Smooth muscle cell (in vitro differentiated cells): ENCODE results near the gene ACAP3. TPM values are rescaled to one million over a fixed set of nuclear protein-coding genes. Genes with fewer than 3 reads are reported as not detected.

ENCODE experiments used
- DNase-seq: peaks from one replicate; lab custom pipeline; 2025; ENCODE audit not compliant: unreplicated experiment; lab: John Stamatoyannopoulos, UW
- H2AFZ ChIP-seq: fragments of 200-600 bp; sonication (generic); 2 replicates; pipeline ENCODE4 v1.6.0; 2016; ENCODE audit warnings: antibody characterized with exemption, low read depth, mild to moderate bottlenecking
- H3F3A ChIP-seq: fragments of 200-600 bp; sonication (generic); 2 replicates; pipeline ENCODE4 v1.6.0; 2017; ENCODE audit warnings: antibody characterized with exemption, low read depth
- H3K27ac ChIP-seq: fragments of 200-600 bp; sonication (generic); 2 replicates; pipeline ENCODE4 v1.5.1; 2016; ENCODE audit warnings: low read depth, mild to moderate bottlenecking
- H3K27me3 ChIP-seq: fragments of 200-600 bp; sonication (generic); 2 replicates; pipeline ENCODE4 v1.6.1; 2016; ENCODE audit warnings: low read depth, mild to moderate bottlenecking
- H3K36me3 ChIP-seq: fragments of 200-600 bp; sonication (generic); 2 replicates; pipeline ENCODE4 v1.5.1; 2016; ENCODE audit warnings: low read depth
- H3K4me1 ChIP-seq: fragments of 200-600 bp; sonication (generic); 2 replicates; pipeline ENCODE4 v1.5.1; 2016; ENCODE audit warnings: low read depth
- H3K4me2 ChIP-seq: fragments of 200-600 bp; sonication (generic); 2 replicates; pipeline ENCODE4 v1.6.0; 2016; ENCODE audit warnings: mild to moderate bottlenecking
- H3K4me3 ChIP-seq: fragments of 200-600 bp; sonication (generic); 2 replicates; pipeline ENCODE4 v1.5.1; 2016; ENCODE audit warnings: mild to moderate bottlenecking
- H3K79me2 ChIP-seq: fragments of 200-600 bp; sonication (generic); 2 replicates; pipeline ENCODE4 v1.6.0; 2016; ENCODE audit warnings: low read depth, mild to moderate bottlenecking
- H3K9ac ChIP-seq: fragments of 200-600 bp; sonication (generic); 2 replicates; pipeline ENCODE4 v1.6.0; 2016; ENCODE audit warnings: low read depth
- H3K9me3 ChIP-seq: fragments of 200-600 bp; sonication (generic); replicated peaks from 2 replicates; pipeline ENCODE4 v1.5.1; 2016; ENCODE audit warnings: low read depth
- H4K20me1 ChIP-seq: fragments of 200-600 bp; sonication (generic); 2 replicates; pipeline ENCODE4 v1.6.0; 2016; ENCODE audit warnings: low read depth
- WGBS: methylation state at CpG from one replicate; pipeline ENCODE4 v1.1.7; 2016; ENCODE audit warnings: low lambda C conversion rate; 5-methylcytosine and 5-hydroxymethylcytosine counted together
- polyA plus RNA-seq: library from polyadenylated mRNA; unstranded; fragments of >200 nt; fragmentation: Nextera tagmentation; extraction: Ambion mirVana; gene quantifications from 2 replicates; pipeline ENCODE4 v1.2.1, GENCODE V29; 2016
- total RNA-seq: library from RNA; depleted of rRNA; stranded (reverse); fragments of >200 nt; gene quantifications from 2 replicates; pipeline ENCODE4 v1.2.3, GENCODE V29; 2014
- TF ChIP-seq, protein P1 (sequence below): fragments of 200-600 bp; sonication (generic); IDR thresholded peaks from 2 replicates; pipeline ENCODE4 v1.5.1; 2017; ENCODE audit warnings: borderline replicate concordance, mild to moderate bottlenecking, antibody characterized with exemption; ENCODE audit not compliant: insufficient read depth, poor library complexity, severe bottlenecking

The ACAP3 gene
- total and polyA plus RNA-seq, 2 experiments from 2014 or later, result 29.9 to 63.9 TPM

DNA sequence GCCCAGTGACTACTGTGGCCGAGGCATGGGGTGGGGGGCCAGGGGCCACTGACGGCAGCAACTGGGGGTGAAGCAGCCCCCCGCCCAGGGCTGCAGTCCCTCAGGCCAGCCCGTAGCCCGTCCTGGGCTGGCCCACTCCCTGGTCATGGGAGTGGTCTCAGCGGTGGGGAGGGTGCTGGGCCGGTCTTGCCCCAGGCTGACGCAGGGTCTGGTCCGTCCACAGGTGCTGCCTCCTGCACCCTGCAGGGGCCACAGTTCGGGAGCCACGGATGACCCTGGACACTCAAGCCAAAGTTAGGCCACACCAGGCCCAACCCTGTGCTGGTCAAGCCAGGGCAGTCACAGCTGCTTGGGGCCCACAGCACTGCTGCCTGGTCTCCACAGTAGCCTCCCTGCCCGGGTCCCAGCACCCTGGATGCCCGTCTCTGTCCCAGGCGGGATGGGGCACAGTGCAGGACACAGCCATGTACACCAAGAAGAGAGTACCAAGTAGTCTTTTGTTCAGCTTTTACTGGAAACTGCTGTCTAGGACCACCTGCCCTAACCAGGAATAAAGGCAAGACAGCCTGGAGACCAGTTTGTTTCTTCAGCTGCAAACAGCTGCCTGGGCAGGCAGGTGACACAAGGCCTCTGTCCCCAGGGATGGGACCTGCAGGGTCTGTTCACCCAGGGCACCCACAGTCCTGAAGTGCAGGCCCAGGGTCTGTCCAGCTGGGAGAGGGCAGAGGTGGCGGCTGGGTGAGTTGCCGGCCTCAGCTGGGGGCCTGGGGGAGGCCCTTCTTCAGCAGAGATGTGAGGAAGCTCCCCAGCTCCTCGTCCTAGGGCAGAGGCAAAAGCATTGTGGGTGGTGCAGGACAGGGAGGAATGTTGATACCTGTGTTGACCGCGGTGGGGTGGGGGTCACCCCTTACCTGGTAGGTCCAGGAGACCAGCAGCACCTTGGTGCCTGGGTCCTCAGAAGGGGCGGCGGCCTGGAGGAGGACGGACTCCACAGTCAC lies 3.7 kb upstream of the ACAP3 start:
- Histone ChIP-seq H3K4me2 (no peak overlapping the region), H3K79me2 (peaks cover 18% of the 10 kb centered on the region), H3K9ac (no peak overlapping the region), H3F3A (peaks cover 4% of the 10 kb centered on the region), H3K4me1 (peaks cover 17% of the 10 kb centered on the region), H2AFZ (no peak overlapping the region), H3K27me3 (no peaks in the 10 kb centered on the region), H3K4me3 (no peak overlapping the region), H3K36me3 (no peaks in the 10 kb centered on the region), H3K27ac (no peak overlapping the region), H3K9me3 (no peaks in the 10 kb centered on the region), H4K20me1 (peaks cover 71% of the 10 kb centered on the region)
- 96% methylated on average over 22 of the region's 22 CpGs for WGBS
- TF ChIP-seq, protein P1, sequence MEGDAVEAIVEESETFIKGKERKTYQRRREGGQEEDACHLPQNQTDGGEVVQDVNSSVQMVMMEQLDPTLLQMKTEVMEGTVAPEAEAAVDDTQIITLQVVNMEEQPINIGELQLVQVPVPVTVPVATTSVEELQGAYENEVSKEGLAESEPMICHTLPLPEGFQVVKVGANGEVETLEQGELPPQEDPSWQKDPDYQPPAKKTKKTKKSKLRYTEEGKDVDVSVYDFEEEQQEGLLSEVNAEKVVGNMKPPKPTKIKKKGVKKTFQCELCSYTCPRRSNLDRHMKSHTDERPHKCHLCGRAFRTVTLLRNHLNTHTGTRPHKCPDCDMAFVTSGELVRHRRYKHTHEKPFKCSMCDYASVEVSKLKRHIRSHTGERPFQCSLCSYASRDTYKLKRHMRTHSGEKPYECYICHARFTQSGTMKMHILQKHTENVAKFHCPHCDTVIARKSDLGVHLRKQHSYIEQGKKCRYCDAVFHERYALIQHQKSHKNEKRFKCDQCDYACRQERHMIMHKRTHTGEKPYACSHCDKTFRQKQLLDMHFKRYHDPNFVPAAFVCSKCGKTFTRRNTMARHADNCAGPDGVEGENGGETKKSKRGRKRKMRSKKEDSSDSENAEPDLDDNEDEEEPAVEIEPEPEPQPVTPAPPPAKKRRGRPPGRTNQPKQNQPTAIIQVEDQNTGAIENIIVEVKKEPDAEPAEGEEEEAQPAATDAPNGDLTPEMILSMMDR, result no peak
- no peak for DNase-seq

DNA sequence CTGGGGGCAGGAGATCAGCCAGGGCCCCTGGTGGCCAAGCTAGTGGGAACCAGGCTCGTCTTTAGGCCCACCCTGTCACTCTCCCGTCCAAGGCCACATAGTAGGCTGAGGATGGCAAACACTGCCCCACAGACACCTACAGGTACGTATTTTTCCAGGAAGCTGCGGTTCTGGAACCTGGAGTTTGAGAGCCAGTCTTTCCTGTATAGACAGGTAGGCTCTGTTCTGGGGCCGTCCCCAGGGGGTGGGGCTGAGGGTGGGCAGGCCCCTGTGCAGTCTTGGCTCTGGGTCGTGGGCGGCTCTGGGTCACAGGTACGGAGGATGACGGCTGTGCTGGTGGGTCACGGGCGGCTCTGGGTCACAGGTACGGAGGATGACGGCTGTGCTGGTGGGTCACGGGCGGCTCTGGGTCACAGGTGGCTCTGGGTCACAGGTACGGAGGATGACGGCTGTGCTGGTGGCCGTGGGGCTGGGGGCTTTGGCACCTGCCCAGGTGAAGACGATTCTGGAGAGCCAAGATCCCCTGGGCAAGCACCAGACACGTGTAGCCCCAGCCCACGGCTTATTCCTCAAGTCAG lies 2.8 kb upstream of the ACAP3 start:
- no peak overlapping the region for H3K9ac ChIP-seq
- H2AFZ ChIP-seq, result no peak overlapping the region
- peaks cover 25% of the 10 kb centered on the region for H3K4me1 ChIP-seq
- no peaks in the 10 kb centered on the region for H3K9me3 ChIP-seq
- no peaks in the 10 kb centered on the region for H3K36me3 ChIP-seq
- H3F3A ChIP-seq, result peaks cover 4% of the 10 kb centered on the region
- 87% methylated on average over 20 of the region's 21 CpGs for WGBS
- TF ChIP-seq, protein P1, result no peak
- no peak for DNase-seq
- no peaks in the 10 kb centered on the region for H3K27me3 ChIP-seq
- peaks cover 72% of the 10 kb centered on the region for H4K20me1 ChIP-seq
- H3K27ac ChIP-seq, result peak overlapping the region; percentile 63
- no peak overlapping the region for H3K4me2 ChIP-seq
- H3K79me2 ChIP-seq, result peaks cover 26% of the 10 kb centered on the region
- no peak overlapping the region for H3K4me3 ChIP-seq

DNA sequence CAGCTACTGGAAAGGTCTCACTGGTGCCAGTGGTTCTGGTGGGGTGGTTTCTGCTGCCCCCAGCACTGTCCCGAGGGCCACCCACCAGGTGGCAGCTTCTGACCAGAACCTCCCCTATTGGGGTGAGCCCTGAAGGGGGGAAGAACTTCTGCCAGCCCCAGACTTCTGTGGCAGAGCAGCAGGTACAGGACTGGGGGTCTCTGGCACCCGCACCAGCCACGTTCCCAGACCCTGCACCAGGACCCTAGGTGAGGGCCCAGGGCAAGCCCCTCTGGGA lies 2.3 kb upstream of the ACAP3 start:
- TF ChIP-seq, protein P1, result no peak
- no peaks in the 10 kb centered on the region for H3K36me3 ChIP-seq
- no peak overlapping the region for H3K4me3 ChIP-seq
- no peaks in the 10 kb centered on the region for H3K9me3 ChIP-seq
- peak overlapping the region; percentile 63 for H3K27ac ChIP-seq
- DNase-seq, result no peak
- peaks cover 72% of the 10 kb centered on the region for H4K20me1 ChIP-seq
- H2AFZ ChIP-seq, result no peak overlapping the region
- peak overlapping the region; percentile 99 for H3K4me2 ChIP-seq
- no peaks in the 10 kb centered on the region for H3K27me3 ChIP-seq
- WGBS, result 86% methylated on average over 3 of the region's 3 CpGs
- H3F3A ChIP-seq, result peaks cover 4% of the 10 kb centered on the region
- no peak overlapping the region for H3K9ac ChIP-seq
- H3K79me2 ChIP-seq, result peaks cover 30% of the 10 kb centered on the region
- H3K4me1 ChIP-seq, result peaks cover 30% of the 10 kb centered on the region
